PC-9 (cell line): ENCODE measurements around the gene SYNGR2. TPM values are rescaled to one million over a fixed set of nuclear protein-coding genes. Genes with fewer than 3 reads are reported as not detected.
A peak's percentile ranks its signal among the peaks of the same experiment; 100 is the strongest.

Experiments used
- BruUV-seq: library from RNA; stranded (reverse); fragments of 400-500 nt; replicated peaks from 2 replicates; lab custom pipeline; 2021; lab: Mats Ljungman, UMichigan
- CTCF ChIA-PET: fragments of 300-600 bp; sonication (Branson Sonifier 250); formaldehyde crosslinking; loops from one replicate; lab custom pipeline; 2022; ENCODE audit warnings: antibody characterized with exemption; lab: Charles Lee
- POLR2A ChIA-PET: fragments of 300-600 bp; sonication (Branson Sonifier 250); formaldehyde crosslinking; loops from one replicate; lab custom pipeline; 2022; ENCODE audit warnings: antibody characterized with exemption; ENCODE audit not compliant: unreplicated experiment; lab: Charles Lee
- DNase-seq, 2 experiments: peaks; one replicate each; pipeline versions ENCODE4 v3.0.0 to v3.0.0-alpha.2; 2015 to 2022; ENCODE audit warnings: mixed read lengths in 1 of 2
- H2AFZ ChIP-seq: fragments of 200-600 bp; sonication (generic); 2 replicates; pipeline ENCODE4 v1.8.1; 2017; ENCODE audit warnings: antibody characterized with exemption
- H3F3A ChIP-seq: fragments of 200-600 bp; sonication (generic); 2 replicates; pipeline ENCODE4 v1.8.1; 2017; ENCODE audit warnings: antibody characterized with exemption, mild to moderate bottlenecking, low read depth; ENCODE audit not compliant: insufficient read depth
- H3K27ac ChIP-seq: fragments of 200-600 bp; sonication (generic); 2 replicates; pipeline ENCODE4 v1.6.1; 2016; ENCODE audit warnings: mixed run types
- H3K27me3 ChIP-seq: fragments of 200-600 bp; sonication (generic); 2 replicates; pipeline ENCODE4 v1.6.1; 2016; ENCODE audit warnings: low read depth, mixed run types; ENCODE audit not compliant: insufficient read depth
- H3K36me3 ChIP-seq: fragments of 200-600 bp; sonication (generic); 2 replicates; pipeline ENCODE4 v1.6.1; 2016; ENCODE audit warnings: low read depth, mixed run types
- H3K4me1 ChIP-seq: fragments of 200-600 bp; sonication (generic); replicated peaks from 2 replicates; pipeline ENCODE4 v1.6.1; 2016; ENCODE audit warnings: mixed run types; ENCODE audit not compliant: insufficient read depth
- H3K4me2 ChIP-seq: fragments of 200-600 bp; sonication (generic); 2 replicates; pipeline ENCODE4 v1.6.1; 2017; ENCODE audit warnings: mixed run types
- H3K4me3 ChIP-seq: fragments of 200-600 bp; sonication (generic); 2 replicates; pipeline ENCODE4 v1.6.1; 2016; ENCODE audit warnings: mixed run types
- H3K79me2 ChIP-seq: fragments of 200-600 bp; sonication (generic); 2 replicates; pipeline ENCODE4 v1.6.1; 2017; ENCODE audit warnings: low read depth, mixed run types
- H3K9me2 ChIP-seq: fragments of 200-600 bp; sonication (generic); 2 replicates; pipeline ENCODE4 v1.8.1; 2017; ENCODE audit warnings: mild to moderate bottlenecking; ENCODE audit not compliant: insufficient read depth
- H3K9me3 ChIP-seq: fragments of 200-600 bp; sonication (generic); 2 replicates; pipeline ENCODE4 v1.8.1; 2016; ENCODE audit warnings: low read depth; ENCODE audit not compliant: insufficient read depth
- H4K20me1 ChIP-seq: fragments of 200-600 bp; sonication (generic); 2 replicates; pipeline ENCODE4 v1.8.1; 2017; ENCODE audit not compliant: insufficient read depth
- EZH2 ChIP-seq: fragments of 200-600 bp; sonication (generic); IDR thresholded peaks from 2 replicates; pipeline ENCODE4 v1.8.0; 2017; ENCODE audit warnings: antibody characterized with exemption, low read depth
- intact Hi-C: fragments of 100-400 bp; cut with micrococcal nuclease; formaldehyde crosslinking; loops from one replicate; pipeline ENCODE4 v1.10.0; 2022; ENCODE audit not compliant: unreplicated experiment
- total RNA-seq: library from RNA; stranded (reverse); gene quantifications from 2 replicates; pipeline ENCODE4 v1.2.3, GENCODE V29; 2021
- TF ChIP-seq, protein P1 (sequence below): fragments of 200-600 bp; sonication (generic); conservative IDR thresholded peaks from 2 replicates; pipeline ENCODE4 v1.6.1; 2017; ENCODE audit warnings: mixed run types, antibody characterized with exemption, mild to moderate bottlenecking, moderate library complexity

SYNGR2 gene
- total RNA-seq, 1 experiment from 2014 or later: 91.9 TPM

DNA sequence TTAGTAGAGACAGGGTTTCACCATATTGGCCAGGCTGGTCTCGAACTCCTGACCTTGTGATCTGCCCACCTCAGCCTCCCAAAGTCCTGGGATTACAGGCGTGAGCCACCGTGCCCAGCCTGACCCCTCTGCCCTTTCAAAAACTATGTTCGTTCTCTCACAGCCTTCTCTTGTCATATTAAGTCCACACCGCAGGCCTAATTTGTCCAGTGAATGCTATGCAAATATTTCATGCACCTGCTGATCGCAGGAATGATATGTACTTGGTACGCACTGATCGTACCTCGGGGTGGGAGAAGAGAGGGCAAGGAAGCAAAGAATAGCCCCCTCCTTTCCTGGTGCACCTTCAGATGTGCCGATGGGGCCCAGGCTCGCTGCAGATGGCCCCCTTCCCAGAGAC is 42.7 kb downstream of the SYNGR2 start:
- CTCF ChIA-PET: no interaction called here
- BruUV-seq: no TSS peak
- no peak overlapping the region for H3K27ac ChIP-seq

DNA sequence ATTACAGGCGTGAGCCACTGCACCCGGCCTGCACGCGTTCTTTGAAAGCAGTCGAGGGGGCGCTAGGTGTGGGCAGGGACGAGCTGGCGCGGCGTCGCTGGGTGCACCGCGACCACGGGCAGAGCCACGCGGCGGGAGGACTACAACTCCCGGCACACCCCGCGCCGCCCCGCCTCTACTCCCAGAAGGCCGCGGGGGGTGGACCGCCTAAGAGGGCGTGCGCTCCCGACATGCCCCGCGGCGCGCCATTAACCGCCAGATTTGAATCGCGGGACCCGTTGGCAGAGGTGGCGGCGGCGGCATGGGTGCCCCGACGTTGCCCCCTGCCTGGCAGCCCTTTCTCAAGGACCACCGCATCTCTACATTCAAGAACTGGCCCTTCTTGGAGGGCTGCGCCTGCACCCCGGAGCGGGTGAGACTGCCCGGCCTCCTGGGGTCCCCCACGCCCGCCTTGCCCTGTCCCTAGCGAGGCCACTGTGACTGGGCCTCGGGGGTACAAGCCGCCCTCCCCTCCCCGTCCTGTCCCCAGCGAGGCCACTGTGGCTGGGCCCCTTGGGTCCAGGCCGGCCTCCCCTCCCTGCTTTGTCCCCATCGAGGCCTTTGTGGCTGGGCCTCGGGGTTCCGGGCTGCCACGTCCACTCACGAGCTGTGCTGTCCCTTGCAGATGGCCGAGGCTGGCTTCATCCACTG is 45.8 kb downstream of the SYNGR2 start, which contains the start of gene BIRC5:
Gene BIRC5 (plus strand): TSS at position 238 of the 690 bp plus-strand sequence. CDS start 64 bp downstream, at position 302.
- no peak within 1 kb of the TSS for H3K27ac ChIP-seq
- no peaks in the 10 kb centered on the region for H3K27me3 ChIP-seq
- H3K9me2 ChIP-seq: no peaks in the 10 kb centered on the region
- DNase-seq: peak; percentile 59 to 86
- H3K79me2 ChIP-seq: peaks cover 29% of the 10 kb centered on the region
- H3K9me3 ChIP-seq: no peaks in the 10 kb centered on the region
- H4K20me1 ChIP-seq: no peaks in the 10 kb centered on the region
- H3K36me3 ChIP-seq: no peaks in the 10 kb centered on the region
- POLR2A ChIA-PET: interaction anchor here (0.6 kb wide), 1 partner anchor 62 kb away, joined by 4 read pairs; no protein-coding TSS in a partner anchor
- H3K4me1 ChIP-seq: peaks cover 9% of the 10 kb centered on the region; the same call in 1 of the 2 replicates
- CTCF ChIA-PET: interaction anchor here (1.2 kb wide), 1 partner anchor 37 kb away, joined by 13 read pairs; no protein-coding TSS in a partner anchor
- peak within 1 kb of the TSS; percentile 72 for H3K4me3 ChIP-seq
- BruUV-seq: TSS peak; percentile 67
- peak within 1 kb of the TSS; percentile 84 for H2AFZ ChIP-seq
- peak within 1 kb of the TSS; percentile 72 for H3K4me2 ChIP-seq
- TF ChIP-seq, protein P1, sequence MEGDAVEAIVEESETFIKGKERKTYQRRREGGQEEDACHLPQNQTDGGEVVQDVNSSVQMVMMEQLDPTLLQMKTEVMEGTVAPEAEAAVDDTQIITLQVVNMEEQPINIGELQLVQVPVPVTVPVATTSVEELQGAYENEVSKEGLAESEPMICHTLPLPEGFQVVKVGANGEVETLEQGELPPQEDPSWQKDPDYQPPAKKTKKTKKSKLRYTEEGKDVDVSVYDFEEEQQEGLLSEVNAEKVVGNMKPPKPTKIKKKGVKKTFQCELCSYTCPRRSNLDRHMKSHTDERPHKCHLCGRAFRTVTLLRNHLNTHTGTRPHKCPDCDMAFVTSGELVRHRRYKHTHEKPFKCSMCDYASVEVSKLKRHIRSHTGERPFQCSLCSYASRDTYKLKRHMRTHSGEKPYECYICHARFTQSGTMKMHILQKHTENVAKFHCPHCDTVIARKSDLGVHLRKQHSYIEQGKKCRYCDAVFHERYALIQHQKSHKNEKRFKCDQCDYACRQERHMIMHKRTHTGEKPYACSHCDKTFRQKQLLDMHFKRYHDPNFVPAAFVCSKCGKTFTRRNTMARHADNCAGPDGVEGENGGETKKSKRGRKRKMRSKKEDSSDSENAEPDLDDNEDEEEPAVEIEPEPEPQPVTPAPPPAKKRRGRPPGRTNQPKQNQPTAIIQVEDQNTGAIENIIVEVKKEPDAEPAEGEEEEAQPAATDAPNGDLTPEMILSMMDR: no peak
- no peak for TF ChIP-seq EZH2
- no peaks in the 10 kb centered on the region for H3F3A ChIP-seq
- intact Hi-C loops: no loop called here

More for the DNA sequence above, 42.7 kb downstream of the SYNGR2 start:
- intact Hi-C loops: no loop called here
- Histone ChIP-seq H3K4me3 (no peak overlapping the region), H3K79me2 (peaks cover 19% of the 10 kb centered on the region), H3K36me3 (no peaks in the 10 kb centered on the region), H3K27me3 (no peaks in the 10 kb centered on the region), H3K9me3 (no peaks in the 10 kb centered on the region), H3K4me2 (no peak overlapping the region), H3K4me1 (peaks cover 9% of the 10 kb centered on the region; the same call in 1 of the 2 replicates), H3F3A (no peaks in the 10 kb centered on the region), H2AFZ (no peak overlapping the region), H4K20me1 (no peaks in the 10 kb centered on the region), H3K9me2 (no peaks in the 10 kb centered on the region)
- TF ChIP-seq, protein P1: no peak
- TF ChIP-seq EZH2: no peak
- POLR2A ChIA-PET: no interaction called here
- DNase-seq: no peak

DNA sequence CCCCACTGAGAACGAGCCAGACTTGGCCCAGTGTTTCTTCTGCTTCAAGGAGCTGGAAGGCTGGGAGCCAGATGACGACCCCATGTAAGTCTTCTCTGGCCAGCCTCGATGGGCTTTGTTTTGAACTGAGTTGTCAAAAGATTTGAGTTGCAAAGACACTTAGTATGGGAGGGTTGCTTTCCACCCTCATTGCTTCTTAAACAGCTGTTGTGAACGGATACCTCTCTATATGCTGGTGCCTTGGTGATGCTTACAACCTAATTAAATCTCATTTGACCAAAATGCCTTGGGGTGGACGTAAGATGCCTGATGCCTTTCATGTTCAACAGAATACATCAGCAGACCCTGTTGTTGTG is 46.3 kb downstream of the SYNGR2 start:
- intact Hi-C loops: no loop called here
- DNase-seq: no peak
- peak overlapping the region; percentile 72 for H3K4me2 ChIP-seq
- H3K9me3 ChIP-seq: no peaks in the 10 kb centered on the region
- H3K4me3 ChIP-seq: peak overlapping the region; percentile 72
- TF ChIP-seq, protein P1: no peak
- TF ChIP-seq EZH2: no peak
- no peaks in the 10 kb centered on the region for H4K20me1 ChIP-seq
- no peak overlapping the region for H3K27ac ChIP-seq
- no peaks in the 10 kb centered on the region for H3F3A ChIP-seq
- CTCF ChIA-PET: interaction anchor here (1.2 kb wide), 1 partner anchor 37 kb away, joined by 13 read pairs; no protein-coding TSS in a partner anchor
- H2AFZ ChIP-seq: peak overlapping the region; percentile 84
- no TSS peak for BruUV-seq
- peaks cover 9% of the 10 kb centered on the region; the same call in 1 of the 2 replicates for H3K4me1 ChIP-seq
- H3K27me3 ChIP-seq: no peaks in the 10 kb centered on the region
- H3K36me3 ChIP-seq: no peaks in the 10 kb centered on the region
- H3K9me2 ChIP-seq: no peaks in the 10 kb centered on the region
- POLR2A ChIA-PET: no interaction called here
- H3K79me2 ChIP-seq: peaks cover 29% of the 10 kb centered on the region
